Measurements from ENCODE around the gene GPR157.

- TF ChIP-seq EZH2 (IDR thresholded peaks at IDR 0.05; ENCODE audit: insufficient read depth, poor library complexity, severe bottlenecking) (no peak), EZH2phosphoT487 (IDR thresholded peaks at IDR 0.05; ENCODE audit: insufficient read depth, low read depth) (no peak)
These were observed 48.8 kb downstream of the GPR157 start for GRCh38 chr1:9079988-9080704.
